ENCODE results near the gene C11orf87.

GRCh38 chr11:109433753-109434256 is 11.8 kb downstream of the C11orf87 start:
- no peak for TF ChIP-seq EZH2 (IDR thresholded peaks at IDR 0.05; ENCODE audit: low read length, missing control alignments)
- no peak for TF ChIP-seq CTCF (conservative IDR thresholded peaks at IDR 0.05 in 1 of 2, IDR thresholded peaks at IDR 0.05 in 1 of 2; ENCODE audit: low read depth in 1 of 2, low read length in 2 of 2)
